SK-N-SH (cell line): Measurements from ENCODE around the gene RABGAP1L. TPM values are rescaled to one million over a fixed set of nuclear protein-coding genes. Genes with fewer than 3 reads are reported as not detected.

ENCODE experiments used
- CTCF ChIA-PET: fragments of 300-600, 350-600 bp; formaldehyde crosslinking; extraction: SDS; loops from one replicate; lab custom pipeline; 2021; lab: Yijun Ruan, JAX
- POLR2A ChIA-PET: fragments of 350-600 bp; sonication (Branson Sonifier 250); formaldehyde crosslinking; extraction: SDS; loops from one replicate; lab custom pipeline; 2020; ENCODE audit warnings: antibody characterized with exemption, inconsistent platforms; lab: Yijun Ruan, JAX
- DNase-seq: peaks from one replicate; pipeline ENCODE4 v3.0.0; 2012
- H2AFZ ChIP-seq: fragments of 200-600 bp; sonication (generic); 2 replicates; pipeline ENCODE4 v1.8.1; 2016; ENCODE audit warnings: antibody characterized with exemption, mild to moderate bottlenecking, low read depth
- H3F3A ChIP-seq: fragments of 200-600 bp; sonication (generic); replicated peaks from 2 replicates; pipeline ENCODE3; 2016; ENCODE audit warnings: antibody characterized with exemption, mild to moderate bottlenecking; ENCODE audit not compliant: insufficient read depth
- H3K27ac ChIP-seq, 2 experiments: fragments of 200-500 bp in 1 of 2; fragments of 200-600 bp in 1 of 2; sonication (Bioruptor generic) in 1 of 2; sonication (generic), shearing (Covaris generic) in 1 of 2; 2 replicates each; pipeline versions ENCODE4 v1.5.1 to v1.6.1; 2014 to 2016; ENCODE audit warnings: low read depth in 2 of 2, inconsistent platforms in 1 of 2, low read length in 1 of 2, mild to moderate bottlenecking in 1 of 2, mixed read lengths in 1 of 2
- H3K27me3 ChIP-seq: fragments of 200-600 bp; sonication (generic), shearing (Covaris generic); 2 replicates; pipeline ENCODE4 v1.6.1; 2016; ENCODE audit warnings: mixed run types; ENCODE audit not compliant: insufficient read depth
- H3K36me3 ChIP-seq, 2 experiments: fragments of 200-500 bp in 1 of 2; fragments of 200-600 bp in 1 of 2; sonication (Bioruptor generic) in 1 of 2; sonication (generic) in 1 of 2; replicated peaks in 1 of 2; 2 replicates each; pipeline versions ENCODE3 to v1.5.1; 2014 to 2016; ENCODE audit warnings: low read length in 1 of 2, mild to moderate bottlenecking in 1 of 2; ENCODE audit not compliant: insufficient read depth in 2 of 2, control insufficient read depth in 1 of 2
- H3K4me1 ChIP-seq, 2 experiments: fragments of 200-500 bp in 1 of 2; fragments of 200-600 bp in 1 of 2; sonication (Bioruptor generic) in 1 of 2; sonication (generic), shearing (Covaris generic) in 1 of 2; 2 replicates each; pipeline versions ENCODE4 v1.5.1 to v1.6.1; 2014 to 2016; ENCODE audit warnings: low read depth in 1 of 2, low read length in 1 of 2, mixed run types in 1 of 2; ENCODE audit not compliant: insufficient read depth in 2 of 2, control insufficient read depth in 1 of 2
- H3K4me2 ChIP-seq: fragments of 200-600 bp; sonication (generic), shearing (Covaris generic); 2 replicates; pipeline ENCODE4 v1.6.1; 2017; ENCODE audit warnings: mixed run types
- H3K4me3 ChIP-seq, 2 experiments: fragments of 200-500 bp in 1 of 2; fragments of 200-600 bp in 1 of 2; sonication (Bioruptor generic) in 1 of 2; sonication (generic), shearing (Covaris generic) in 1 of 2; 2 replicates each; pipeline versions ENCODE4 v1.5.1 to v1.8.1; 2014 to 2016; ENCODE audit warnings: low read depth in 2 of 2, inconsistent platforms in 1 of 2, low read length in 1 of 2, mild to moderate bottlenecking in 1 of 2, mixed read lengths in 1 of 2, moderate library complexity in 1 of 2
- H3K79me2 ChIP-seq: fragments of 200-600 bp; sonication (generic); 2 replicates; pipeline ENCODE4 v1.8.1; 2017; ENCODE audit warnings: mild to moderate bottlenecking; ENCODE audit not compliant: insufficient read depth
- H3K9ac ChIP-seq: fragments of 200-600 bp; sonication (generic); 2 replicates; pipeline ENCODE4 v1.6.1; 2017; ENCODE audit warnings: mixed run types
- H3K9me2 ChIP-seq: fragments of 200-600 bp; sonication (generic); 2 replicates; pipeline ENCODE4 v1.6.1; 2017; ENCODE audit warnings: mixed run types
- H3K9me3 ChIP-seq: fragments of 200-600 bp; sonication (generic); 2 replicates; pipeline ENCODE4 v1.6.1; 2017; ENCODE audit warnings: mixed run types, mild to moderate bottlenecking, moderate library complexity
- H4K20me1 ChIP-seq: fragments of 200-600 bp; sonication (generic); 2 replicates; pipeline ENCODE4 v1.6.1; 2017; ENCODE audit warnings: mild to moderate bottlenecking, mixed run types; ENCODE audit not compliant: insufficient read depth
- CHD2 ChIP-seq: fragments of 150-350 bp; IDR thresholded peaks from 2 replicates; pipeline ENCODE4 v1.6.1; 2018; ENCODE audit warnings: low read length; ENCODE audit not compliant: partially characterized antibody
- EP300 ChIP-seq, 2 experiments: IDR thresholded peaks; 2 replicates each; pipeline versions ENCODE4 v1.4.0 to v1.6.1; 2012; ENCODE audit warnings: borderline replicate concordance in 1 of 2, low read depth in 1 of 2, low read length in 1 of 2
- EZH2phosphoT487 ChIP-seq: fragments of 200-600 bp; sonication (generic); IDR thresholded peaks from 2 replicates; pipeline ENCODE4 v1.6.1; 2017; ENCODE audit warnings: low read depth, mixed run types, mild to moderate bottlenecking, antibody characterized with exemption, moderate library complexity, borderline replicate concordance
- FOSL2 ChIP-seq: IDR thresholded peaks from 2 replicates; pipeline ENCODE4 v1.4.0; 2012; ENCODE audit warnings: low read depth, mild to moderate bottlenecking, moderate library complexity, borderline replicate concordance
- FOXJ3 ChIP-seq: sonication (generic); formaldehyde crosslinking; IDR thresholded peaks from 2 replicates; pipeline ENCODE4 v1.5.1; 2020; ENCODE audit warnings: mild to moderate bottlenecking, missing genetic modification reagents
- FOXM1 ChIP-seq: IDR thresholded peaks from 2 replicates; pipeline ENCODE4 v1.4.0; 2012; ENCODE audit warnings: low read depth, mild to moderate bottlenecking
- GABPA ChIP-seq: IDR thresholded peaks from 2 replicates; pipeline ENCODE4 v1.4.0; 2012; ENCODE audit warnings: low read depth, mild to moderate bottlenecking
- GATA2 ChIP-seq: sonication (generic); formaldehyde crosslinking; IDR thresholded peaks from 2 replicates; pipeline ENCODE4 v1.5.0; 2020; ENCODE audit warnings: mild to moderate bottlenecking, missing genetic modification reagents
- IRF3 ChIP-seq: fragments of 150-350 bp; IDR thresholded peaks from 2 replicates; pipeline ENCODE4 v1.6.1; 2016; ENCODE audit warnings: mild to moderate bottlenecking, low read depth, low read length
- JUND ChIP-seq: IDR thresholded peaks from 2 replicates; pipeline ENCODE4 v1.4.0; 2012
- MEF2A ChIP-seq: IDR thresholded peaks from 2 replicates; pipeline ENCODE4 v1.4.0; 2012; ENCODE audit warnings: low read depth, borderline replicate concordance
- MXI1 ChIP-seq: IDR thresholded peaks from 2 replicates; pipeline ENCODE4 v1.6.1; 2012; ENCODE audit warnings: mild to moderate bottlenecking, low read depth, low read length, improper control_type of control experiment
- NRF1 ChIP-seq: IDR thresholded peaks from 2 replicates; pipeline ENCODE4 v1.6.1; 2012; ENCODE audit warnings: low read depth, mild to moderate bottlenecking, low read length
- POLR2AphosphoS5 ChIP-seq: IDR thresholded peaks from 2 replicates; pipeline ENCODE4 v1.6.1; 2012; ENCODE audit warnings: low read depth, low read length
- RCOR1 ChIP-seq: fragments of 150-350 bp; IDR thresholded peaks from 2 replicates; pipeline ENCODE4 v1.6.1; 2017; ENCODE audit warnings: antibody characterized with exemption, low read length
- RFX5 ChIP-seq: IDR thresholded peaks from 2 replicates; pipeline ENCODE4 v1.6.1; 2012; ENCODE audit warnings: mild to moderate bottlenecking, improper control_type of control experiment, low read length
- RXRA ChIP-seq: IDR thresholded peaks from 2 replicates; pipeline ENCODE4 v1.4.0; 2012; ENCODE audit warnings: low read depth, mild to moderate bottlenecking, borderline replicate concordance
- TAF1 ChIP-seq: IDR thresholded peaks from 2 replicates; pipeline ENCODE4 v1.6.1; 2012; ENCODE audit warnings: low read depth, mild to moderate bottlenecking, low read length, moderate library complexity, borderline replicate concordance
- TEAD4 ChIP-seq: IDR thresholded peaks from 2 replicates; pipeline ENCODE4 v1.4.0; 2012; ENCODE audit warnings: mild to moderate bottlenecking, borderline replicate concordance; ENCODE audit not compliant: insufficient read depth
- USF2 ChIP-seq: fragments of 150-350 bp; IDR thresholded peaks from 2 replicates; pipeline ENCODE4 v1.6.1; 2017; ENCODE audit warnings: antibody characterized with exemption, low read length, low read depth, borderline replicate concordance
- YY1 ChIP-seq: IDR thresholded peaks from 2 replicates; pipeline ENCODE4 v1.4.0; 2012; ENCODE audit warnings: low read depth, mild to moderate bottlenecking
- ZBTB33 ChIP-seq: IDR thresholded peaks from 2 replicates; pipeline ENCODE4 v1.4.0; 2012; ENCODE audit warnings: low read depth, borderline replicate concordance
- WGBS: methylation state at CpG from one replicate; pipeline ENCODE4 v1.1.6; 2017; ENCODE audit warnings: low lambda C conversion rate; 5-methylcytosine and 5-hydroxymethylcytosine counted together
- polyA plus RNA-seq, 3 experiments: library from polyadenylated mRNA; depleted of rRNA; stranded (reverse); fragments of >200 nt; gene quantifications; 2 replicates each; pipeline ENCODE4 v1.2.3, GENCODE V29; 2012

Gene RABGAP1L
- polyA plus RNA-seq, 1 of the 3 experiments (the other 2 are of a cell fraction) = 7.2 TPM

GRCh38 chr1:174744886-174745285 lies 585.6 kb downstream of the RABGAP1L start:
- Histone ChIP-seq H3K4me2 (no peak overlapping the region), H3K4me3 (no peak overlapping the region), H3K36me3 (no peaks in the 10 kb centered on the region), H3K9ac (no peak overlapping the region), H2AFZ (no peak overlapping the region), H3F3A (peaks cover 3% of the 10 kb centered on the region), H3K9me3 (no peaks in the 10 kb centered on the region), H3K79me2 (no peaks in the 10 kb centered on the region), H4K20me1 (no peaks in the 10 kb centered on the region), H3K27ac (no peak overlapping the region), H3K4me1 (peaks cover 0 to 3% of the 10 kb centered on the region in 2 experiments; a peak in 2 of 4 replicates), H3K9me2 (no peaks in the 10 kb centered on the region), H3K27me3 (no peaks in the 10 kb centered on the region)
- DNase-seq = no peak
- ChIA-PET POLR2A (no interaction called here), CTCF (interaction anchor here (0.7 to 10.9 kb wide), 9 partner anchors 7 to 490 kb away, joined by 3 to 117 read pairs (median 5); no protein-coding TSS in a partner anchor)
- TF ChIP-seq EZH2phosphoT487 (no peak), FOXM1 (no peak), EP300 (IDR thresholded peaks at IDR 0.05; ENCODE audit: borderline replicate concordance in 1 of 2, low read depth in 1 of 2, low read length in 1 of 2) (no peak), USF2 (no peak), POLR2AphosphoS5 (no peak), YY1 (no peak), JUND (no peak), TEAD4 (no peak)
- WGBS = 57% methylated on average over 2 of the region's 2 CpGs

- ChIA-PET CTCF (interaction anchor here (0.6 to 10.9 kb wide), 11 partner anchors 8 to 1315 kb away, joined by 3 to 117 read pairs (median 4); no protein-coding TSS in a partner anchor), POLR2A (no interaction called here)
- no peaks in the 10 kb centered on the region for H3K79me2 ChIP-seq
- DNase-seq = no peak
- no peaks in the 10 kb centered on the region for H3K9me2 ChIP-seq
- H3K36me3 ChIP-seq = no peaks in the 10 kb centered on the region
- H3F3A ChIP-seq = peaks cover 3% of the 10 kb centered on the region
- TF ChIP-seq IRF3 = no peak
- TF ChIP-seq TEAD4 = no peak
- TF ChIP-seq GATA2 (CRISPR knock-in tag) = no peak
- TF ChIP-seq RCOR1 = no peak
- no peak for TF ChIP-seq GABPA
- TF ChIP-seq CHD2 = no peak
- TF ChIP-seq MEF2A = no peak
- TF ChIP-seq POLR2AphosphoS5 = no peak
- TF ChIP-seq FOSL2 = no peak
- TF ChIP-seq MXI1 = no peak
- no peak for TF ChIP-seq FOXJ3 (CRISPR knock-in tag)
- no peak for TF ChIP-seq NRF1
- no peak for TF ChIP-seq TAF1
- TF ChIP-seq RXRA = no peak
- TF ChIP-seq EZH2phosphoT487 = no peak
- TF ChIP-seq RFX5 = no peak
- no peak for TF ChIP-seq ZBTB33
- H3K9me3 ChIP-seq = no peaks in the 10 kb centered on the region
- no peak overlapping the region for H3K9ac ChIP-seq
- H2AFZ ChIP-seq = no peak overlapping the region
- no peak overlapping the region for H3K27ac ChIP-seq
- H3K4me2 ChIP-seq = no peak overlapping the region
- no peak overlapping the region for H3K4me3 ChIP-seq
- no peaks in the 10 kb centered on the region for H3K27me3 ChIP-seq
- 46% methylated on average over 2 of the region's 2 CpGs for WGBS
- no peaks in the 10 kb centered on the region for H4K20me1 ChIP-seq
- H3K4me1 ChIP-seq = peaks cover 0 to 3% of the 10 kb centered on the region in 2 experiments; a peak in 2 of 4 replicates
Measured at GRCh38 chr1:174746024-174746808, 586.9 kb downstream of the RABGAP1L start.
